HepG2 (cell line): ENCODE measurements around the gene RPL35. TPM values are rescaled to one million over a fixed set of nuclear protein-coding genes. Genes with fewer than 3 reads are reported as not detected.

Source experiments
- ATF3 ChIP-seq: sonication (generic); formaldehyde crosslinking; IDR thresholded peaks from 2 replicates; pipeline ENCODE4 v1.4.0; 2020; ENCODE audit warnings: missing genetic modification reagents
- BCL6 ChIP-seq: IDR thresholded peaks from 2 replicates; pipeline ENCODE4 v1.6.1; 2016; ENCODE audit warnings: missing genetic modification reagents, missing compliant biosample characterization
- E2F2 ChIP-seq: sonication (generic); formaldehyde crosslinking; IDR thresholded peaks from 2 replicates; pipeline ENCODE4 v1.4.0; 2020; ENCODE audit warnings: missing genetic modification reagents, borderline replicate concordance
- KAT8 ChIP-seq: IDR thresholded peaks from 2 replicates; pipeline ENCODE4 v1.6.1; 2016; ENCODE audit warnings: missing genetic modification reagents, missing compliant biosample characterization
- MIXL1 ChIP-seq: IDR thresholded peaks from 2 replicates; pipeline ENCODE4 v1.6.1; 2016
- NBN ChIP-seq: fragments of 450-650 bp; conservative IDR thresholded peaks from 2 replicates; pipeline ENCODE4 v1.6.1; 2017
- NCOR1 ChIP-seq: fragments of 200-600 bp; sonication (generic); IDR thresholded peaks from 2 replicates; pipeline ENCODE4 v1.7.0; 2017; ENCODE audit warnings: antibody characterized with exemption, low read length, borderline replicate concordance
- NR2C2 ChIP-seq: sonication (generic); formaldehyde crosslinking; IDR thresholded peaks from 2 replicates; pipeline ENCODE4 v1.4.0; 2020; ENCODE audit warnings: missing genetic modification reagents, mild to moderate bottlenecking, moderate library complexity, borderline replicate concordance
- PAXIP1 ChIP-seq: sonication (generic); formaldehyde crosslinking; conservative IDR thresholded peaks from 2 replicates; pipeline ENCODE4 v1.4.0; 2020; ENCODE audit warnings: mild to moderate bottlenecking, missing genetic modification reagents, moderate library complexity
- PBX2 ChIP-seq: IDR thresholded peaks from 2 replicates; pipeline ENCODE4 v1.6.1; 2016; ENCODE audit warnings: control low read depth
- SALL1 ChIP-seq: sonication (generic); formaldehyde crosslinking; IDR thresholded peaks from 2 replicates; pipeline ENCODE4 v1.8.0; 2022; ENCODE audit warnings: mild to moderate bottlenecking, missing genetic modification reagents
- SMAD3 ChIP-seq: sonication (generic); formaldehyde crosslinking; IDR thresholded peaks from 2 replicates; pipeline ENCODE4 v1.4.0; 2020; ENCODE audit warnings: missing genetic modification reagents
- ZBTB33 ChIP-seq: sonication (generic); formaldehyde crosslinking; IDR thresholded peaks from 2 replicates; pipeline ENCODE4 v1.4.0; 2020; ENCODE audit warnings: missing genetic modification reagents
- ZNF225 ChIP-seq: sonication (generic); formaldehyde crosslinking; IDR thresholded peaks from 2 replicates; pipeline ENCODE4 v1.4.0; 2020; ENCODE audit warnings: mild to moderate bottlenecking, missing genetic modification reagents
- ZNF281 ChIP-seq: sonication (generic); formaldehyde crosslinking; IDR thresholded peaks from 2 replicates; pipeline ENCODE4 v1.4.0; 2020; ENCODE audit warnings: missing genetic modification reagents, borderline replicate concordance
- ZNF781 ChIP-seq: sonication (generic); formaldehyde crosslinking; IDR thresholded peaks from 2 replicates; pipeline ENCODE4 v1.5.1; 2020; ENCODE audit warnings: borderline replicate concordance, mild to moderate bottlenecking, missing genetic modification reagents; ENCODE audit errors: not compliant biosample characterization
- ZNF878 ChIP-seq: sonication (generic); formaldehyde crosslinking; IDR thresholded peaks from 2 replicates; pipeline ENCODE4 v1.8.1; 2023; ENCODE audit warnings: mild to moderate bottlenecking, missing genetic modification reagents, moderate library complexity
- polyA plus RNA-seq, 8 experiments: library from polyadenylated mRNA; depleted of rRNA in 3 of 8; stranded (reverse) in 7 of 8; unstranded in 1 of 8; fragments of >200 nt; fragmentation: Illumina TruSeq in 4 of 8; extraction: Trizol in 4 of 8; gene quantifications; 2 replicates each; pipeline versions ENCODE4 v1.2.1 to v1.2.3, GENCODE V29; 2011 to 2016; ENCODE audit warnings: low read depth in 4 of 8, missing spikeins in 1 of 8, mixed read lengths in 1 of 8; ENCODE audit not compliant: insufficient read depth in 1 of 8
- total RNA-seq, 5 experiments: library from RNA; depleted of rRNA; stranded (reverse); fragments of >200 nt; fragmentation: Illumina TruSeq; extraction: Trizol; gene quantifications; 2 replicates each; pipeline ENCODE4 v1.2.3, GENCODE V29; 2016; ENCODE audit warnings: low read depth in 1 of 5

RPL35 gene
- total and polyA plus RNA-seq, 2 of the 13 experiments (the other 11 are each of a cell fraction or from before 2014, with no cell fraction given): 2,153 to 2,935 TPM

GRCh38 chr9:124897570-124898460 lies 36.1 kb upstream of the RPL35 start (continued):
- peak; percentile 57 for TF ChIP-seq PBX2 (CRISPR knock-in tag)
- peak; percentile 43; the same call in 1 of the 2 replicates for TF ChIP-seq NR2C2 (CRISPR knock-in tag)
- TF ChIP-seq KAT8 (CRISPR knock-in tag): 0 out of 2 replicates have a peak, but pooled peaks have one; percentile 45
- peak; percentile 75 for TF ChIP-seq ATF3 (CRISPR knock-in tag)
- TF ChIP-seq NCOR1: peak; percentile 77; the same call in 1 of the 2 replicates
- TF ChIP-seq ZNF281 (CRISPR knock-in tag): peak; percentile 21; the same call in 1 of the 2 replicates
- TF ChIP-seq ZNF225 (CRISPR knock-in tag): no peak; the same call in 1 of the 2 replicates
- TF ChIP-seq SMAD3 (CRISPR knock-in tag): 0 out of 2 replicates have a peak, but pooled peaks have one; percentile 80
- peak; percentile 57; the same call in 1 of the 2 replicates for TF ChIP-seq BCL6 (CRISPR knock-in tag)
- no peak for TF ChIP-seq NBN
- TF ChIP-seq E2F2: no peak
- peak; percentile 76 for TF ChIP-seq SALL1 (CRISPR knock-in tag)
- no peak for TF ChIP-seq ZNF781 (CRISPR knock-in tag)
- peak; percentile 74; the same call in 1 of the 2 replicates for TF ChIP-seq ZBTB33 (CRISPR knock-in tag)
- TF ChIP-seq ZNF878 (CRISPR knock-in tag): 0 out of 2 replicates have a peak, but pooled peaks have one; percentile 57
- peak; percentile 76 for TF ChIP-seq PAXIP1
- TF ChIP-seq MIXL1: peak; percentile 49; the same call in 1 of the 2 replicates
